SH-SY5Y (cell line): Measurements from ENCODE around the gene IL22RA1.

ENCODE experiments used
- GATA2 ChIP-seq: IDR thresholded peaks from 2 replicates; pipeline ENCODE4 v1.6.1; 2011; ENCODE audit warnings: mild to moderate bottlenecking, low read depth, low read length
- GATA3 ChIP-seq: IDR thresholded peaks from 2 replicates; pipeline ENCODE4 v1.6.1; 2011; ENCODE audit warnings: low read depth, mild to moderate bottlenecking, low read length, moderate library complexity

The IL22RA1 gene

GRCh38 chr1:24155011-24155782 is 12.3 kb upstream of the IL22RA1 start:
- TF ChIP-seq GATA3 (no peak), GATA2 (no peak)

GRCh38 chr1:24154215-24154614 is 11.3 kb upstream of the IL22RA1 start:
- TF ChIP-seq GATA3 (no peak), GATA2 (no peak)

- TF ChIP-seq GATA2 (no peak), GATA3 (no peak)
Measured at GRCh38 chr1:24152631-24153494, 9.9 kb upstream of the IL22RA1 start.

GRCh38 chr1:24151175-24151533 is 8.2 kb upstream of the IL22RA1 start:
- no peak for TF ChIP-seq GATA3
- no peak for TF ChIP-seq GATA2

GRCh38 chr1:24150234-24151174 is 7.6 kb upstream of the IL22RA1 start:
- TF ChIP-seq GATA2 (no peak), GATA3 (no peak)

GRCh38 chr1:24149866-24150233 is 6.9 kb upstream of the IL22RA1 start:
- no peak for TF ChIP-seq GATA3
- no peak for TF ChIP-seq GATA2

- TF ChIP-seq GATA2 (no peak), GATA3 (no peak)
Measured at GRCh38 chr1:24147816-24148215, 4.9 kb upstream of the IL22RA1 start.

- TF ChIP-seq GATA2 (no peak), GATA3 (no peak)
Measured at GRCh38 chr1:24147194-24147593, 4.3 kb upstream of the IL22RA1 start.

- TF ChIP-seq GATA2 (no peak), GATA3 (no peak)
Measured at GRCh38 chr1:24141311-24141997, 1.5 kb downstream of the IL22RA1 start.

- TF ChIP-seq GATA2 (no peak), GATA3 (no peak)
Measured at GRCh38 chr1:24140741-24141181, 2.2 kb downstream of the IL22RA1 start.

GRCh38 chr1:24139841-24140425 is 3.0 kb downstream of the IL22RA1 start:
- TF ChIP-seq GATA2 (no peak), GATA3 (no peak)

- no peak for TF ChIP-seq GATA2
- TF ChIP-seq GATA3: no peak
Measured at GRCh38 chr1:24139222-24139489, 3.8 kb downstream of the IL22RA1 start.

- TF ChIP-seq GATA3 (no peak), GATA2 (no peak)
Measured at GRCh38 chr1:24138476-24139221, 4.3 kb downstream of the IL22RA1 start.
